T-cell (primary cell): ENCODE results near the gene XCR1. TPM values are rescaled to one million over a fixed set of nuclear protein-coding genes. Genes with fewer than 3 reads are reported as not detected.
A peak's percentile ranks its signal among the peaks of the same experiment; 100 is the strongest.

ENCODE experiments used
- ATAC-seq, 4 experiments: fragments of 200-7000 bp in 3 of 4; fragments of 150-1000 bp in 1 of 4; cut with Tn5 transposase; replicated peaks in 1 of 4; 1 replicate in 3 of 4; 2 replicates in 1 of 4; pipeline ENCODE4 v1.10.0; 2021; ENCODE audit warnings: moderate library complexity in 3 of 4, mild to moderate bottlenecking in 2 of 4, moderate number of reproducible peaks in 1 of 4
- CTCF ChIA-PET, 2 donors: fragments of 300-600 bp; sonication (Branson Sonifier 250); formaldehyde crosslinking; loops; one replicate each; lab custom pipeline; 2022; ENCODE audit warnings: antibody characterized with exemption in 2 of 2; lab: Charles Lee
- POLR2A ChIA-PET, 2 donors: fragments of 300-600 bp; sonication (Branson Sonifier 250); formaldehyde crosslinking; loops; one replicate each; lab custom pipeline; 2022; ENCODE audit warnings: antibody characterized with exemption in 2 of 2; lab: Charles Lee
- DNase-seq, 35 experiments: peaks; one replicate each; pipeline versions ENCODE4 v3.0.0 to v3.0.0-alpha.2; 2013 to 2023
- H3K27ac ChIP-seq: one replicate; pipeline ENCODE4 v1.5.1; 2013; ENCODE audit warnings: low read length
- H3K27me3 ChIP-seq, 2 experiments: replicated peaks in 1 of 2; 1 replicate in 1 of 2; 2 replicates in 1 of 2; pipeline versions ENCODE4 v1.6.1 to v1.7.0; 2013; ENCODE audit warnings: low read length in 1 of 2, mixed read lengths in 1 of 2; ENCODE audit not compliant: control insufficient read depth in 2 of 2, insufficient read depth in 2 of 2; ENCODE audit errors: extremely low read depth in 1 of 2
- H3K36me3 ChIP-seq, 2 donors: 1 replicate in 1 of 2; 2 replicates in 1 of 2; pipeline versions ENCODE4 v1.6.1 to v1.7.0; 2013; ENCODE audit warnings: low read length in 1 of 2; ENCODE audit not compliant: control insufficient read depth in 2 of 2, insufficient read depth in 1 of 2; ENCODE audit errors: extremely low read depth in 1 of 2
- H3K4me1 ChIP-seq, 2 experiments: 1 replicate in 1 of 2; 2 replicates in 1 of 2; pipeline versions ENCODE4 v1.6.1 to v1.7.0; 2013; ENCODE audit warnings: low read length in 2 of 2, mixed read lengths in 1 of 2; ENCODE audit not compliant: insufficient read depth in 2 of 2, control insufficient read depth in 1 of 2; ENCODE audit errors: extremely low read depth in 1 of 2
- H3K4me3 ChIP-seq, 2 donors: 1 replicate in 1 of 2; 2 replicates in 1 of 2; pipeline versions ENCODE4 v1.5.1 to v1.7.0; 2013; ENCODE audit warnings: mild to moderate bottlenecking in 2 of 2, low read length in 1 of 2, moderate library complexity in 1 of 2; ENCODE audit not compliant: control insufficient read depth in 1 of 2; ENCODE audit errors: extremely low read depth in 1 of 2
- H3K9me3 ChIP-seq: 2 replicates; pipeline ENCODE4 v1.7.0; 2013
- H3K27ac Mint-ChIP-seq, 2 donors: one replicate each; pipeline ENCODE4 v1.8.0; 2020 to 2021; ENCODE audit warnings: mild to moderate bottlenecking in 2 of 2, mixed read lengths in 2 of 2
- H3K27me3 Mint-ChIP-seq, 2 donors: one replicate each; pipeline ENCODE4 v1.8.0; 2021 to 2022; ENCODE audit warnings: mixed read lengths in 2 of 2
- H3K36me3 Mint-ChIP-seq: one replicate; pipeline ENCODE4 v1.8.0; 2021; ENCODE audit warnings: mixed read lengths
- H3K4me1 Mint-ChIP-seq, 3 donors: one replicate each; pipeline ENCODE4 v1.8.0; 2020 to 2022; ENCODE audit warnings: mixed read lengths in 3 of 3, mild to moderate bottlenecking in 1 of 3
- H3K4me3 Mint-ChIP-seq, 3 donors: one replicate each; pipeline ENCODE4 v1.8.0; 2020 to 2022; ENCODE audit warnings: mild to moderate bottlenecking in 3 of 3, mixed read lengths in 3 of 3, moderate library complexity in 3 of 3
- H3K9me3 Mint-ChIP-seq, 3 donors: one replicate each; pipeline ENCODE4 v1.8.0; 2020 to 2022; ENCODE audit warnings: mixed read lengths in 3 of 3
- WGBS: methylation state at CpG from one replicate; pipeline ENCODE4 v1.1.5; 2013; ENCODE audit warnings: missing lambda C conversion rate; ENCODE audit not compliant: insufficient coverage; 5-methylcytosine and 5-hydroxymethylcytosine counted together
- total RNA-seq, 35 experiments: library from RNA in 6 of 35; stranded (reverse) in 6 of 35; fragments of 120-200 nt in 1 of 35; gene quantifications; one replicate each; pipeline versions ENCODE4 v1.2.1 to v1.2.4 and lab custom pipeline; 2013 to 2026

Gene XCR1
- total RNA-seq, 5 donors from 2014 or later (not counting 1 experiment from before 2014, with no cell fraction given) = 0.08 to 0.28 TPM; not detected in 3

DNA sequence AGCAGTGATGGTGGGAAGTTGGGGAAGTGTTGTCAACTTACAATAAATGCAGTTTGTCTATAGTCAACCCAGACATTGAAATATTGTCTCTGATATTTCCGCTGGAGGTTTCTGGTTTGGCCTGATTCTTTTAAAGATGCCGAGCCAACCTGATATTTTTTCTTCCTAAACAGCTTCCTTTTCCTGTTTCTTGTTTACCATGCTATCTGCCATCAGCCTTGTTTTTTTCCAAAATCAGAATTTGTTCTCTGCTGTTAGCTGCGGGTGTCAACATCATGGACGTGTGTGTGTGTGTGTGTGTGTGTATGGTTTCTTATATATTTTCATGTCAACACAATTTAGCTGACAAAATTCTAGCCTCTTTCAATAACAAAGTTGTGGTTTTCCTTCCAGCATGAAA is 41.2 kb upstream of the XCR1 start:
- Mint-ChIP-seq H3K9me3 (peaks cover 10 to 15% (median 14%) of the 10 kb centered on the region in 3 donors), H3K27me3 (peaks cover 0 to 2% of the 10 kb centered on the region in 2 donors), H3K36me3 (no peaks in the 10 kb centered on the region), H3K27ac (peak overlapping the region; percentile 89 to 94), H3K4me1 (peaks cover 81 to 88% (median 81%) of the 10 kb centered on the region in 3 donors), H3K4me3 (peak overlapping the region; percentile 54 to 56 (median 54))
- POLR2A ChIA-PET = interaction anchor here (0.7 to 1.0 kb wide), 3 partner anchors 12 to 102 kb away, joined by 3 to 8 read pairs (median 7); no protein-coding TSS in a partner anchor
- ATAC-seq (peak in 2 of 4 experiments; percentile 16 to 18), DNase-seq (peak in 2 of 35 experiments; percentile 32 to 60)
- Histone ChIP-seq H3K4me3 (no peak overlapping the region), H3K4me1 (peaks cover 52 to 60% of the 10 kb centered on the region in 2 experiments), H3K27ac (peak overlapping the region; percentile 45), H3K36me3 (no peaks in the 10 kb centered on the region), H3K9me3 (no peaks in the 10 kb centered on the region), H3K27me3 (no peaks in the 10 kb centered on the region)
- WGBS = 35% methylated on average over 2 of the region's 4 CpGs
- CTCF ChIA-PET = interaction anchor here in 1 of 2 donors (0.6 to 2.7 kb wide), 7 partner anchors 9 to 307 kb away, joined by 3 to 20 read pairs (median 4); partner anchors contain the start of genes CXCR6 and FYCO1

DNA sequence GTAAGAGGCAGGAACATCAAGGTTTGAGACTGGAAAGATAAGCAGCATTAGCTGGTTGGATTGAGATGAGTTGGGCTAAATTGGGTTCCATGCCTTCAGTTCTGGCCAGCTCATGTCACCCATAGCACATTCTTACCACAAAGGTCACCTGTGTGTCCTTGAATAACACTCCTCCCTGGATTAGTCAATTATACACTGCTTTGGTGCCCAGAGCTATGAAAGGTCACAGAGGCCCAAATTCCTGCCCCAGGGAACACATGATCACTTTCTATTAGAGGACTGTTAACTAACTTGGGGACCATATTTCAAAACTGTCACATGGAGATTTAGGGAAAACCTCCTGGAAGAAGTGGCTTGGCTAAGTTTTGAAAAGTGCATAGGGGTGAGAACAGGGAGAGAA is 40.1 kb upstream of the XCR1 start:
- peaks cover 57 to 60% of the 10 kb centered on the region in 2 experiments for H3K4me1 ChIP-seq
- no peaks in the 10 kb centered on the region for H3K36me3 Mint-ChIP-seq
- CTCF ChIA-PET = interaction anchor here (0.7 to 2.7 kb wide), 3 partner anchors 10 to 128 kb away, joined by 3 to 20 read pairs (median 3); partner anchors contain the start of gene FYCO1 (in 1 of the 2)
- DNase-seq (no peak), ATAC-seq (no peak)
- peak overlapping the region; percentile 89 to 94 for H3K27ac Mint-ChIP-seq
- peaks cover 91 to 92% (median 92%) of the 10 kb centered on the region in 3 donors for H3K4me1 Mint-ChIP-seq
- H3K27me3 Mint-ChIP-seq = no peaks in the 10 kb centered on the region
- H3K36me3 ChIP-seq = no peaks in the 10 kb centered on the region
- peaks cover 9 to 12% (median 10%) of the 10 kb centered on the region in 3 donors for H3K9me3 Mint-ChIP-seq
- no peak overlapping the region for H3K4me3 Mint-ChIP-seq
- POLR2A ChIA-PET = no interaction called here
- H3K4me3 ChIP-seq = no peak overlapping the region
- peak overlapping the region; percentile 45 for H3K27ac ChIP-seq
- H3K27me3 ChIP-seq = no peaks in the 10 kb centered on the region
- no peaks in the 10 kb centered on the region for H3K9me3 ChIP-seq

DNA sequence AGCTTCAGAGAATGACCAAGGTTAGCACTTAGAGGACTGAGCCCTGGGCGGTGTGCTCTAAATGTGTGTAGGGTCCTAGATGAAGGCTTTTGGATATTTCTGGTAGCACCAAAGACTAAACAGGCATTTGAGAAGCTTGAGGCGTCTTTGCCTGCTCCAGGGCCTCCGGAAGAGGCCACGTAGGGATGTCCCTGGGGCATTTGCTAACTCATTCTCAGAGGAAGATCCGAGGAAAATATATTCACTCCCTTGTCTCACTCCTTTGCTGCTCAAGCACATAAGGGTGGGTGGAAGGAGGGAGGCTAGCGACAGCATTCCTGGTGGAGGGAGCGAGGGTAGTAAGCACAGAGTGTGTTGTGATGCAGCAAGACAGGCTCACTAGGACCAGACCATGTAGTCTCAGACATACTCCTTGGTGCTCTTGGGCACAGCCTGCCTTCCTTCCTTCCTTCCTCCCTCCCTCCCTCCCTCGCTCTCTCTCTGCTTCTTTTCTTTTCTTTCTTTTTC is 38.5 kb upstream of the XCR1 start:
- peaks cover 0 to 2% of the 10 kb centered on the region in 2 experiments for H3K27me3 ChIP-seq
- no peak overlapping the region for H3K4me3 ChIP-seq
- peak overlapping the region; percentile 37 to 66 (median 65) for H3K4me3 Mint-ChIP-seq
- H3K4me1 Mint-ChIP-seq = peaks cover 82 to 83% (median 83%) of the 10 kb centered on the region in 3 donors
- DNase-seq (peak in 1 of 35 experiments; percentile 30), ATAC-seq (peak in 2 of 4 experiments; percentile 5 to 12)
- WGBS = 67% methylated on average over 1 of the region's 8 CpGs
- no peaks in the 10 kb centered on the region for H3K36me3 ChIP-seq
- no peaks in the 10 kb centered on the region for H3K36me3 Mint-ChIP-seq
- peak overlapping the region; percentile 88 to 89 for H3K27ac Mint-ChIP-seq
- CTCF ChIA-PET = interaction anchor here (0.6 to 2.7 kb wide), 12 partner anchors 9 to 958 kb away, joined by 3 to 26 read pairs (median 4); partner anchors contain the start of genes CXCR6 (in 1 of the 2) and FYCO1 (in 1 of the 2)
- no peaks in the 10 kb centered on the region for H3K27me3 Mint-ChIP-seq
- POLR2A ChIA-PET = interaction anchor here (0.5 to 1.3 kb wide), 7 partner anchors 72 to 969 kb away, joined by 3 to 8 read pairs (median 4); partner anchors contain the start of gene CXCR6 (in 1 of the 2)
- peak overlapping the region; percentile 62 for H3K27ac ChIP-seq
- no peaks in the 10 kb centered on the region for H3K9me3 ChIP-seq
- peaks cover 52 to 53% of the 10 kb centered on the region in 2 experiments for H3K4me1 ChIP-seq
- H3K9me3 Mint-ChIP-seq = peaks cover under 1 to 2% (median 1%) of the 10 kb centered on the region in 3 donors

DNA sequence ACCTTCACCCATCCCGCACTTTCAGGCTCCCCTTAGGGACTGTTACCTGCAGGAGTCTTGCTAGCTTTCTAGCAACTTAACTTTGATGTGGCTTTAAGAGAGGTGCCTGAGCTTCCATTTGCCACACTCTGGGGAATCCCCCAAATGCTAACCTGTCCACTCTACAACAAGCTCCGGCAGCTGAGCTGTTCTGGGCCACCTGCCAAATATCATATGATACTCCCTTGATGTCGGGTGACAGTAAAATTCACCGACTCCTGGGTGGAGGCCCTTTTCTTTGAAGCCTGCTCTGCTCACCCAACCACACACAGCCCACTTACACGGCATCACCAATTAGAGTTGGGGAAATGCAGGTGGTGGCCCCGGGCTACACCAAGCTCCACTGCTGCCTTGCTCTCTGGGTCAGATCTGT is 38.0 kb upstream of the XCR1 start:
- Mint-ChIP-seq H3K4me1 (peaks cover 77 to 78% (median 78%) of the 10 kb centered on the region in 3 donors), H3K36me3 (no peaks in the 10 kb centered on the region)
- H3K4me1 ChIP-seq = peaks cover 50 to 53% of the 10 kb centered on the region in 2 experiments

DNA sequence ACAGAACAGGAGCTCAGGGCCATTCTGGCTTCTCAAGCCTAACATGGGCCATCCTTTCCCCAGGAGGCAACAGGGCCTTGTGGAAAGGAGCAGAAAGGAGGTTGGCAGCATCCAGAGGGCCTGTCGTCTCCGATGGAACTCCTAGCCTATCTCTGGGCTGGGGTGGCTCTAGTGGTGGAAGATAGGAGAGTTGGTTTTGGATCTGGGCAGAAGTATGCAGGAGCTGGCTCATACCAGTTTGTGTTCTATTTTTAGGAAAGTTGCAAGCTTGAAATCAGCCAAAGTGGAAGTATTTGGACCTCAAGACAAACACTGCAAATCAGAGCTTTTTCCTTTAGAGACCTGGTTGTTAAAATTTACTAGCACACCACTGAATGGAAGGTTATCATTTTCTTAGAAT is 35.4 kb upstream of the XCR1 start:
- H3K36me3 Mint-ChIP-seq = no peaks in the 10 kb centered on the region
- Histone ChIP-seq H3K9me3 (no peaks in the 10 kb centered on the region), H3K27me3 (peaks cover 0 to 2% of the 10 kb centered on the region in 2 experiments), H3K36me3 (no peaks in the 10 kb centered on the region), H3K27ac (no peak overlapping the region), H3K4me1 (peaks cover 30 to 47% of the 10 kb centered on the region in 2 experiments), H3K4me3 (no peak overlapping the region)
- H3K27ac Mint-ChIP-seq = no peak overlapping the region
- no peak for DNase-seq
- ChIA-PET POLR2A (no interaction called here), CTCF (interaction anchor here in 1 of 2 donors (0.8 kb wide), 1 partner anchor 15 kb away, joined by 3 read pairs; no protein-coding TSS in a partner anchor)
- ATAC-seq = no peak
- no peaks in the 10 kb centered on the region for H3K9me3 Mint-ChIP-seq
- H3K4me1 Mint-ChIP-seq = peaks cover 52 to 53% (median 52%) of the 10 kb centered on the region in 3 donors
- peaks cover 0 to 3% of the 10 kb centered on the region in 2 donors for H3K27me3 Mint-ChIP-seq
- H3K4me3 Mint-ChIP-seq = no peak overlapping the region
- WGBS = 42% methylated on average over 2 of the region's 2 CpGs

More for the DNA sequence above, 38.0 kb upstream of the XCR1 start:
- Histone ChIP-seq H3K36me3 (no peaks in the 10 kb centered on the region), H3K4me3 (no peak overlapping the region), H3K9me3 (no peaks in the 10 kb centered on the region), H3K27me3 (peaks cover 0 to 2% of the 10 kb centered on the region in 2 experiments), H3K27ac (peak overlapping the region; percentile 62)
- no peaks in the 10 kb centered on the region for H3K27me3 Mint-ChIP-seq
- peak; percentile 88 to 91 (median 90) for ATAC-seq
- H3K9me3 Mint-ChIP-seq = no peaks in the 10 kb centered on the region
- POLR2A ChIA-PET = interaction anchor here (0.5 to 1.3 kb wide), 7 partner anchors 71 to 969 kb away, joined by 3 to 8 read pairs (median 4); partner anchors contain the start of gene CXCR6 (in 1 of the 2)
- 0% methylated on average over 2 of the region's 6 CpGs for WGBS
- CTCF ChIA-PET = interaction anchor here (0.6 to 2.7 kb wide), 13 partner anchors 8 to 957 kb away, joined by 3 to 26 read pairs (median 5); partner anchors contain the start of genes CXCR6 (in 1 of the 2) and FYCO1 (in 1 of the 2)
- peak; percentile 52 to 95 (median 82) for DNase-seq
- H3K4me3 Mint-ChIP-seq = peak overlapping the region; percentile 37 to 66 (median 65)
- peak overlapping the region; percentile 88 to 89 for H3K27ac Mint-ChIP-seq

DNA sequence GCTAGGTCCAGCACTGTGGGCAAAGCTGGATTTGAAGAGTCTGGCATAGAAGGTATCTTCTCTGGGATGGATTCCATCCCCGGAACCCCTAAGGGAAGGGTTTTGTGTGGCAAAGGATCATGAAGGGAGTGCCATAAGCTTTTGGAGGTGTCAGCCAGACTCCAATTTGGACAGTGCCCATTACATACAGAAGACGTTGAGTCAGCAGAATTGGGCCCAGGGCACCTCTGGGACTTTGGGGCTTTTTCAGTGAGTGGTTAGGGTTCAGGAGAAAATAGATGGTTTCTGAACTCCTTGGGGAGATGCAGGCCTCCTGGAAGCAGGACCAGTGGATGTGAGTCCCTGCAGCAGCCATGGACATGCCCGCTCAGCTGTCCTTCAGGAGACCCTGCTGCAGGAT is 34.6 kb upstream of the XCR1 start:
- ATAC-seq (no peak), DNase-seq (no peak)
- 94% methylated on average over 2 of the region's 3 CpGs for WGBS
- H3K27ac Mint-ChIP-seq = no peak overlapping the region
- peaks cover 44 to 45% (median 44%) of the 10 kb centered on the region in 3 donors for H3K4me1 Mint-ChIP-seq
- Histone ChIP-seq H3K9me3 (no peaks in the 10 kb centered on the region), H3K36me3 (no peaks in the 10 kb centered on the region), H3K4me3 (no peak overlapping the region), H3K4me1 (peaks cover 24 to 39% of the 10 kb centered on the region in 2 experiments), H3K27me3 (peaks cover 0 to 2% of the 10 kb centered on the region in 2 experiments), H3K27ac (no peak overlapping the region)
- H3K9me3 Mint-ChIP-seq = no peaks in the 10 kb centered on the region
- H3K27me3 Mint-ChIP-seq = peaks cover 3% of the 10 kb centered on the region in 2 donors
- no peaks in the 10 kb centered on the region for H3K36me3 Mint-ChIP-seq
- ChIA-PET CTCF (no interaction called here), POLR2A (no interaction called here)
- H3K4me3 Mint-ChIP-seq = no peak overlapping the region
